Liver (tissue), 3 donors: ENCODE data around the gene EOLA2.
"Not testable (repeated sequence)": the region's sequence is repeated elsewhere in the genome, so short reads cannot be mapped to it uniquely, and the experiment has no call there.

Experiments
- CTCF ChIP-seq: fragments of 150-350 bp; IDR thresholded peaks from 2 replicates; pipeline ENCODE4 v1.5.1; 2017; ENCODE audit warnings: improper control_type of control experiment, low read depth, low read length; ENCODE audit not compliant: missing input control
- FOXA1 ChIP-seq: IDR thresholded peaks from 2 replicates; pipeline ENCODE4 v1.6.1; 2016; ENCODE audit warnings: antibody characterized with exemption
- GABPA ChIP-seq, 2 donors: IDR thresholded peaks in 1 of 2; conservative IDR thresholded peaks in 1 of 2; 2 replicates each; pipeline ENCODE4 v1.6.1; 2016; ENCODE audit warnings: antibody characterized with exemption in 2 of 2, mild to moderate bottlenecking in 1 of 2, moderate library complexity in 1 of 2
- MAX ChIP-seq: IDR thresholded peaks from 2 replicates; pipeline ENCODE4 v1.6.1; 2016; ENCODE audit warnings: antibody characterized with exemption
- REST ChIP-seq: IDR thresholded peaks from 2 replicates; pipeline ENCODE4 v1.6.1; 2016; ENCODE audit warnings: antibody characterized with exemption, mild to moderate bottlenecking
- SP1 ChIP-seq: IDR thresholded peaks from 2 replicates; pipeline ENCODE4 v1.6.1; 2018; ENCODE audit warnings: antibody characterized with exemption, mild to moderate bottlenecking
- TAF1 ChIP-seq: conservative IDR thresholded peaks from 2 replicates; pipeline ENCODE4 v1.6.1; 2016; ENCODE audit warnings: antibody characterized with exemption, mild to moderate bottlenecking
- donor health status: healthy.
- donor health status: healthy.

- TF ChIP-seq SP1; GABPA (IDR thresholded peaks at IDR 0.05 in 1 of 2, conservative IDR thresholded peaks at IDR 0.05 in 1 of 2); CTCF; MAX; FOXA1; REST; TAF1: not testable (repeated sequence)
Observed at GRCh38 chrX:149945820-149946219, 7.5 kb upstream of the EOLA2 start.
